Gastroesophageal sphincter (tissue), 3 donors: Measurements from ENCODE around the gene ADIG.

Experiments used
- CTCF ChIP-seq, 4 experiments: fragments of 200-600 bp in 2 of 4; fragments of 450-650 bp in 2 of 4; sonication (generic) in 1 of 4; IDR thresholded peaks; one replicate each; pipeline ENCODE4 v1.5.1; 2017 to 2019; ENCODE audit warnings: antibody characterized with exemption in 4 of 4, mild to moderate bottlenecking in 2 of 4, moderate library complexity in 2 of 4
- POLR2A ChIP-seq, 2 donors: fragments of 450-650 bp; IDR thresholded peaks; one replicate each; pipeline ENCODE4 v1.6.1; 2017; ENCODE audit warnings: antibody characterized with exemption in 2 of 2, mild to moderate bottlenecking in 2 of 2, moderate library complexity in 1 of 2

DNA sequence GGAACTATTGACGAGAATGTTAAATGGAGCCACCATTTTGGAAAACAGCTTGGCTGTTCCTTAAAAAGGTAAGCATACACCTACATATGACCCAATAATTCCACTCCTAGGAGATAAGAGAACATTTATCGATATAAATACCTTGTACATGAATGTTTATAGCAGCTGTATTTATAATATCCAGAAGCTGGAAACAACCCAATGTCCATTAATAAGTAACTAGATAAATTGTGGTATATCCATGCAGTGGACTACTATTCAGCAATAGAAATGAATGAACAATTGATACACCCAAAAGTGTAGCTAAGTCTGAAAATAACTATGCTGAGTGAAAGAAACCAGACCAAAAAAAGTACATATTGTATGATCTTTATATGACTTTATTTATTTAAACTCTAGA lies 42.2 kb upstream of the ADIG start:
- no peak for TF ChIP-seq POLR2A (IDR thresholded peaks at IDR 0.05)
- no peak for TF ChIP-seq CTCF (IDR thresholded peaks at IDR 0.05)
